GM12891 (cell line): Measurements from ENCODE around the gene TCF7L2.

Source experiments
- POLR2A ChIP-seq: IDR thresholded peaks from 2 replicates; pipeline ENCODE4 v1.6.1; 2011; ENCODE audit warnings: low read depth, low read length, control low read depth
- POLR2AphosphoS5 ChIP-seq: IDR thresholded peaks from 2 replicates; pipeline ENCODE4 v1.6.1; 2011; ENCODE audit warnings: low read depth, low read length, control low read depth
- SPI1 ChIP-seq: IDR thresholded peaks from 2 replicates; pipeline ENCODE4 v1.6.1; 2011; ENCODE audit warnings: low read depth, low read length, control low read depth
- TAF1 ChIP-seq: IDR thresholded peaks from 2 replicates; pipeline ENCODE4 v1.6.1; 2011; ENCODE audit warnings: low read depth, low read length, control low read depth

DNA sequence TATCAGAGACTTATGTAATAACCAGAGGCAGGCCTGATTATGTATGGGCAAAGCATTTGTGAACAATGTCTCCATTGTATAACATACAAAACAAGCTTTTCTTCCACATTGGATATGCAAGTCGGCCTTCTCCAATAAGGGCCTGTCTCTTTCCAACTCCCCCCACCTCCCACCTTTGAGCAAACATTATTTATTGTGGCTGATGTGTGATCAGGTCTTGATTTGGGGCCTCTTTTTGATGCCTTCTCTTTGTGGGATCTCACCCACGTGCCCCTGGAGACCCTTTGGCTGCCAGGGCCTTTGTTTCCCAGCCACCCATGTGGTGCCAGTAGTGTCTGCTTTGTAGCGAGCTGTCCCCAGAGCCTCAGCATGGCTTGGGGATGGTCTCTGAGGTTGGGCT, 53.0 kb downstream of the TCF7L2 start:
- TF ChIP-seq POLR2AphosphoS5, result no peak
- no peak for TF ChIP-seq POLR2A
- TF ChIP-seq TAF1, result no peak
- no peak for TF ChIP-seq SPI1
